LNCaP clone FGC (cell line): Measurements from ENCODE around the gene IFITM5.
"Not testable (repeated sequence)": the region's sequence is repeated elsewhere in the genome, so short reads cannot be mapped to it uniquely, and the experiment has no call there.

ENCODE experiments used
- DNase-seq: peaks from one replicate; pipeline ENCODE4 v3.0.0-alpha.2; 2011; ENCODE audit warnings: low read depth
- H3K4me3 ChIP-seq: 2 replicates; pipeline ENCODE4 v1.5.1; 2011; ENCODE audit warnings: mild to moderate bottlenecking, low read depth, low read length, control low read depth
- CTCF ChIP-seq: IDR thresholded peaks from 2 replicates; pipeline ENCODE4 v1.5.1; 2012; ENCODE audit warnings: mild to moderate bottlenecking; ENCODE audit not compliant: control insufficient read depth, insufficient read depth; ENCODE audit errors: extremely low read depth

The IFITM5 gene

GRCh38 chr11:316891-317301, 17.6 kb upstream of the IFITM5 start:
- no peak overlapping the region for H3K4me3 ChIP-seq
- TF ChIP-seq CTCF, result no peak
- no peak for DNase-seq

GRCh38 chr11:316031-316701, 16.8 kb upstream of the IFITM5 start:
- no peak for DNase-seq
- no peak for TF ChIP-seq CTCF
- H3K4me3 ChIP-seq, result no peak overlapping the region

- TF ChIP-seq CTCF, result no peak
- H3K4me3 ChIP-seq, result no peak overlapping the region
- DNase-seq, result no peak
These were observed 16.2 kb upstream of the IFITM5 start for GRCh38 chr11:315516-315994.

- DNase-seq, result no peak
- H3K4me3 ChIP-seq, result no peak overlapping the region
- no peak for TF ChIP-seq CTCF
These were observed 15.7 kb upstream of the IFITM5 start for GRCh38 chr11:315051-315481.

GRCh38 chr11:314554-314875, 15.2 kb upstream of the IFITM5 start:
- H3K4me3 ChIP-seq, DNase-seq: not testable (repeated sequence)

GRCh38 chr11:313787-314553, 14.6 kb upstream of the IFITM5 start, which contains the start of gene IFITM1:
Gene IFITM1 (plus strand): TSS chr11:314040. CDS start chr11:314171, 131 bp downstream.
- no peak within 1 kb of the TSS for H3K4me3 ChIP-seq
- no peak for TF ChIP-seq CTCF
- DNase-seq, result no peak

GRCh38 chr11:313304-313786, 14.0 kb upstream of the IFITM5 start:
- no peak for TF ChIP-seq CTCF
- no peak for DNase-seq
- H3K4me3 ChIP-seq, result no peak overlapping the region
